ENCODE measurements around the gene CAPS. TPM values are rescaled to one million over a fixed set of nuclear protein-coding genes. Genes with fewer than 3 reads are reported as not detected.

Gene CAPS
- 10 to 100 TPM in 3 of 4 donors, 1 to 10 TPM in 1; 9.0 to 48.8 (median 26.3) TPM for total RNA-seq

DNA sequence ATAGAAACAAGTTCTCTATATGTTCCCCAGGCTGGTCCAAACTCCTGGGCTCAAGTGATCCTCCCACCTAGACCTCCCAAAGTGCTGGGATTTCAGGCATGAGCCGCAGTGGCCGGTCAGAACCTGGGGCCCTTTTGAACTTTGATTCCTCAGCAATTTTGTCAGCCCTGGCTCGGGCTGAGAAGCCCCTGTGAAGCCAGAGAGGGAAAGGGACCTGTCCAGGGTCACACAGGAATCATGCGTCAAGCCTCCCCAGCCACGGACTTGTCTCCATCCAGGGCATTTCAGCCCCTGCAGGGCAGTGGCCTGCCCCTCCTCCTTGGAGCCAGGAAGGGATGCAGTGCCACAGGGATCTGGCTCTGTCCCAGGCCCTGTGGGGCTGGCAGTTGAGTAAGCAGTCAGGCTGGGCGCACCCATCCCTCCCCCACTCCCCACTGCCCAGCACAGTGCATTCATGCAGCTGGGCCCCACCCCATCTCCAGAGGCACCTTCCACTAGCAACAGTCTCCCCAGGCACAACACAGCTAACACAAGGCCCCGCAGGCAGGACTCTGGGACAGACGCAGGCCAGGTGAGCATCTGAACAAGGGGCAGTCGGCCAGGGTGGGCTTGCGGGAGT, at the start of gene CAPS:
CAPS (plus strand) TSS at position 516 of the 619 bp plus-strand sequence. CDS start 153 bp downstream, outside the sequence.
- peak; percentile 99 for DNase-seq
- Histone ChIP-seq H3K4me3 (replicated peaks in 1 of 3) (no peak within 1 kb of the TSS), H3K36me3 (peaks cover 29 to 32% of the 10 kb centered on the region in 2 donors), H3K4me1 (peaks cover 26 to 30% of the 10 kb centered on the region in 2 donors), H3K9me3 (no peaks in the 10 kb centered on the region), H3K27me3 (no peaks in the 10 kb centered on the region), H3K27ac (peak within 1 kb of the TSS; percentile 67 to 94 (median 89))
- intact Hi-C loops (cut with DNase I): no loop called here
- 55 to 77% methylated on average over 5 to 10 of the region's 10 CpGs for WGBS, 2 donors
- TF ChIP-seq, protein P1, sequence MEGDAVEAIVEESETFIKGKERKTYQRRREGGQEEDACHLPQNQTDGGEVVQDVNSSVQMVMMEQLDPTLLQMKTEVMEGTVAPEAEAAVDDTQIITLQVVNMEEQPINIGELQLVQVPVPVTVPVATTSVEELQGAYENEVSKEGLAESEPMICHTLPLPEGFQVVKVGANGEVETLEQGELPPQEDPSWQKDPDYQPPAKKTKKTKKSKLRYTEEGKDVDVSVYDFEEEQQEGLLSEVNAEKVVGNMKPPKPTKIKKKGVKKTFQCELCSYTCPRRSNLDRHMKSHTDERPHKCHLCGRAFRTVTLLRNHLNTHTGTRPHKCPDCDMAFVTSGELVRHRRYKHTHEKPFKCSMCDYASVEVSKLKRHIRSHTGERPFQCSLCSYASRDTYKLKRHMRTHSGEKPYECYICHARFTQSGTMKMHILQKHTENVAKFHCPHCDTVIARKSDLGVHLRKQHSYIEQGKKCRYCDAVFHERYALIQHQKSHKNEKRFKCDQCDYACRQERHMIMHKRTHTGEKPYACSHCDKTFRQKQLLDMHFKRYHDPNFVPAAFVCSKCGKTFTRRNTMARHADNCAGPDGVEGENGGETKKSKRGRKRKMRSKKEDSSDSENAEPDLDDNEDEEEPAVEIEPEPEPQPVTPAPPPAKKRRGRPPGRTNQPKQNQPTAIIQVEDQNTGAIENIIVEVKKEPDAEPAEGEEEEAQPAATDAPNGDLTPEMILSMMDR (IDR thresholded peaks at IDR 0.05): no peak
- TF ChIP-seq POLR2A (IDR thresholded peaks at IDR 0.05): peak in 1 of 2 donors; percentile 35

DNA sequence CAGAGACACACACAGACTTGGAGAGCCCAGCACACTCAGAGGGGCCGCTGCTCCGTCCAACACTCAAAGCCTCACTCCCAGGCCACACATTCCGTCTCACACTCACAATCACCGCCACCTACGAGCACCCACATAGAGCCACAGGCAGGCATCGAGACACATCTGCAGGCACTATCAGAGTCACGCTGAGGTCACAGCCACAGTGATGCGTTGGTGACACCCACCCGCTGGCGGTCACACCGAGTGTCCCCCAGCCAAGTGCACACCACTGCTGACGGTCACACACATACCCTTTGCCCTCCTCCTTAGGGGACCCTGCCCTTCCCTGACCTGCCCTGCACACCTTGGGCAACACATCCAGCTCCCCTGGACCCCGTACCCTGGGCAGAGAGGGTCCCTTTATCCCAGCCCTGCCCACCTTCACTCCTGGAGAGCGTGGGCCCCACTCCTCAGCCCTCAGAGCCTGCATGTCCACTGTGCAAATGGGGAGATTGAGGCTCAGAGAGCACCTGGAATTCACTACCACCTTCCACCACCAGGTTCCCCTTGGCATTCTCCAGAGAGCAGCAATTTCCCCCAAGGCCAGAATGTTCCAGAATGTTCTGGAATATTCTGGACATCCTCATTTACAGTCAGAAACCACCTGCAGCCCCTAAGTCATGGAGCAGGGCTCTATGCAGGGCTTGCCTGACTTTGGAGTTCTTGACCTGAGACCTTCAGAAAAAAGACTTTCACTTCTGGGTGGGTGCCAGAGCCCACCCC, 49.1 kb upstream of the CAPS start:
- intact Hi-C loops (cut with DNase I): no loop called here
- WGBS, 2 donors: 84 to 85% methylated on average over 14 of the region's 14 CpGs
- no peak overlapping the region for H3K4me3 ChIP-seq (replicated peaks in 1 of 3)
- no peaks in the 10 kb centered on the region for H3K4me1 ChIP-seq
- H3K9me3 ChIP-seq: no peaks in the 10 kb centered on the region
- DNase-seq: no peak
- H3K36me3 ChIP-seq: no peaks in the 10 kb centered on the region
- H3K27me3 ChIP-seq: no peaks in the 10 kb centered on the region
- TF ChIP-seq, protein P1 (IDR thresholded peaks at IDR 0.05): peak in 1 of 6 experiments; percentile 7
- no peak for TF ChIP-seq POLR2A (IDR thresholded peaks at IDR 0.05)
- no peak overlapping the region for H3K27ac ChIP-seq

DNA sequence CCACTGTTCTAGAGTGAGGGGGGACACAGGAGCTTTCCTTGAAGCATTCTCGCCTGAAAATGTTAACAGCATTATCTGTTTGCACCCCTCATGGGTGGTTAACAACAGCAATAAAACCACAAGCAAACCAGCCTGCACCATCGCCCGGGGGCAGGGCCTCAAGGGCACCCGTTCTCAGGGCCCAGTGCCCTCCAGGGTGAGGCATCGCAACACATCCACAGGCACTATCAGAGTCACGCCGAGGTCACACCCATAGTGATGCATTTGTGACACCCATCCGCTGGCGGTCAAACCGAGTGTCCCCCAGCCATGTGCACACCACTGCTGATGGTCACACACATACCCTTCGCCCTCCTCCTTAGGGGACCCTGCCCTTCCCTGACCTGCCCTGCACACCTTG, 48.3 kb upstream of the CAPS start:
- TF ChIP-seq, protein P1 (IDR thresholded peaks at IDR 0.05): no peak
- no peak for TF ChIP-seq POLR2A (IDR thresholded peaks at IDR 0.05)
- H3K4me1 ChIP-seq: no peaks in the 10 kb centered on the region
- H3K27me3 ChIP-seq: no peaks in the 10 kb centered on the region
- intact Hi-C loops (cut with DNase I): no loop called here
- no peak for DNase-seq
- WGBS, 2 donors: 60 to 95% methylated on average over 1 to 7 of the region's 11 CpGs
- H3K4me3 ChIP-seq (replicated peaks in 1 of 3): no peak overlapping the region
- H3K9me3 ChIP-seq: no peaks in the 10 kb centered on the region
- H3K36me3 ChIP-seq: no peaks in the 10 kb centered on the region
- H3K27ac ChIP-seq: no peak overlapping the region

DNA sequence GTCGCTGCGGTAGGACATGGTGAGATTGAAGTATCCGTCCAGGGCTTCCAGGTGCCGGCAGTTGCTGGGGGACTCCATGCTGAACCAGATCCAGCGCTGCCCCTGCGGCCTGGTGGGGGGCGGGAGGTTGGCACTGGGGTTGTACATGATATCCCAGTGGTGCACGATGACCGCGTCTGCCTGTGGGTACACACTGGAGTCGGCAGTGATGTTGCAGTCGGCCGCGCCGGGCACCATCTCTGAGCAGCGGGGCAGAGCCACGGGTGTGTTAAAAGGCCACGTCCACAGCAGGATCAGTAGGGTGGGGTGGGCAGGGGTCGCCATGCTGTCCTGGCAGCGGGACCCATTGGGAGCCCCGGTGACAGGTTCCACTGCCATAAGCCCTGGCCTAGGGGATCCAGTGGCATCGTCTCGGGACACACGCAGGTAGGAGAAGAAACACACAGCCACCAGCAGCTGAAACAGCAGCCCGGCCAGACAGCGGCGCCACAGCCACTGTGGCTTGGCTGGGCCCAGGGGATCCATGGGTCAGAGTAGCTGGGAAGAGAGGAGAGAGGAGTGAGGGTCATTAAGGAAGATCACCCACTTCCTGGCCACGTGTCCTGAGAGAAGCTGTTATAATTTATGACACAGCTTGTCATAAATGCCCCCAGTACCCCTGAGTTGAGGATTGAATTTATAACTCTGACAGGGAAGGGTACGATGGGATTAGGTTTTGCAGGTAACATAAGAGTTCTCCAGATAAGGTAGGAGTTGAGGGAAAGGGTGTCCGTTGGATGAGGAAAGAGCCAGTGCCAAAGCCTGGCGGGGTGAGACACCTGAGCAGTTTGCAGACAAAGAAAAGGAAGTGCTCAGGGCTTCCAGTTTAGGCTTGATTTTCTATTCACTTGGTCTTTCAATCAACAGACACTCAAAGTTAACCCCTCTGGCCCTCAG, 46.6 kb upstream of the CAPS start:
- no peak overlapping the region for H3K27ac ChIP-seq
- intact Hi-C loops (cut with DNase I): no loop called here
- WGBS, 2 donors: 75 to 80% methylated on average over 19 to 29 of the region's 31 CpGs
- TF ChIP-seq POLR2A (IDR thresholded peaks at IDR 0.05): no peak
- TF ChIP-seq, protein P1 (IDR thresholded peaks at IDR 0.05): no peak
- H3K36me3 ChIP-seq: no peaks in the 10 kb centered on the region
- no peaks in the 10 kb centered on the region for H3K9me3 ChIP-seq
- no peaks in the 10 kb centered on the region for H3K27me3 ChIP-seq
- no peak for DNase-seq
- no peak overlapping the region for H3K4me3 ChIP-seq (replicated peaks in 1 of 3)
- H3K4me1 ChIP-seq: no peaks in the 10 kb centered on the region

Data from thyroid gland (tissue), 4 donors.